HG03095 (cell line): ENCODE results near the gene REEP6.
"Not testable (repeated sequence)": the region's sequence is repeated elsewhere in the genome, so short reads cannot be mapped to it uniquely, and the experiment has no call there.

Experiments used
- ATAC-seq: cut with Tn5 transposase; IDR thresholded peaks from one replicate; pipeline ENCODE4 v1.9.1; 2021; ENCODE audit warnings: moderate library complexity; ENCODE audit not compliant: unreplicated experiment

The REEP6 gene

DNA sequence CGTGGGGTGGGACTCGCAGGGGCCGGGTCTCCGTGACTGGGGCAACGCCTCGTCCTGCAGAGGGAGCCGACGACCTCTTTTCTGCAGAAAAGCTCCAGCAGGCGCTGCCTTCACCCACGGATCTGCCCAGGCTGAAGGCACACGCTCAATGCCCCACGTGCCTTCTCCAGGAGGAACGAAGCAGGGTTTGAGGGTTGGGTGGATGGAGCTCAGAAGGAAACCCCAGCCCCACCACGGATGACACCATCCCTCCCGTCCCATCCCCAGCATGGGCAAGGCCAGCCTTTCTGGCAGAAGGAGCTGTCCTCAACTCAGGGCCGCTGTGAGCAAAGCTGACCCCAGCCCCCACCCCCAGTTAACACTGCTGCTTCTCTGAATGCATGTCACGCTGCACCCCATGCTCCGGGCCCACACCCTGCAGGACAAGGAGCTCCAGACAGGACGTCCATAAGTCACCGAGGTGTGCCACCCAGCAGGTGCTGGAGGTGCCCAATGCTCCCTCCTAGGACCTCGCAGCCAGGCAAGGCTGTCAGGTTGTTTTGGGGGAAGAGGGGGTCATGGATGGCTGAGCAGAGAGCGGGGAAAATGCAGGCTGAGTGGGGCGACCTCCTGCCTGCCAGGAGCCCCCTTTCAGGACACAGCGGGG is 19.3 kb upstream of the REEP6 start:
- no peak for ATAC-seq

DNA sequence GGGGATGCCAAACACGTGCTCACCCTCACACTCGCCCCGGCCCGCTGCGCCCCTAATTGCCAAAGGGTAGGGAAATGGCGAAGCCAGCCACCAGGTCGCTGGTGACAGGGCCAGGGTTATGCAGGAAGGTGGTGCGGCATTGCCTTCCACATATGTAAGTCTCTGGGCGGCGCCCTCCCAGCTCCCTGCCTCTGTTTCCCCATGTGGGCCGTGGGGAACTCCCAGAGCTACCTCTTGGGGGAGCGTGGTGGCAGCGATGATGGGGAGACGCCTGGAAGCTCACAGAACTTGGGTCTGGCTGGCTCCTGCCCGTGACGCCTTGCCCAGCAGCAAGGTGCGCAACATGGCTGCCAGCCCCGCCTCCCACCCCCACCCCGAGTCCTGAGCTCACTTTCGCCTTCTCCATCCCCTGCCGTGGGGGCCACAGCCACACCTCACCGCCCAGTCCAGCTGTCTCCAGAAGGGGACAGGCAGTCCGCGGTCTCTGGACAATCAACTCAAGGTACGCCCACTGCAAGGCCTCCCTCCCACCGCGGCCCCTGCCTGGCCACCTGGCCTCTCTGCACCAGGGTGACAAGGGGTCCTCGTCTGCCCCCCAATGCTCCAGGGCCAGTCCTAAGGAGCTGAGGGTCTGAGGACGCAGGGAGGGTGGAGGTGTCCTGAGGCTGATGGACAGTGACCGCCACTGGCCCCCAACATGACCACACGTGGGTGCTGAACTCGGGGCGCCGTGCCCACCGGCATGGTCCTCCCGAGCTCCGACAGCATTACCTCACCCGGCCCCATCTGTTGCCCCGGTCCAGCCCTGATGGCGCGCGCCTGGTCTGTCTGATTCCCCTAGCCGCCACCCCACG is 18.5 kb upstream of the REEP6 start:
- ATAC-seq = no peak

DNA sequence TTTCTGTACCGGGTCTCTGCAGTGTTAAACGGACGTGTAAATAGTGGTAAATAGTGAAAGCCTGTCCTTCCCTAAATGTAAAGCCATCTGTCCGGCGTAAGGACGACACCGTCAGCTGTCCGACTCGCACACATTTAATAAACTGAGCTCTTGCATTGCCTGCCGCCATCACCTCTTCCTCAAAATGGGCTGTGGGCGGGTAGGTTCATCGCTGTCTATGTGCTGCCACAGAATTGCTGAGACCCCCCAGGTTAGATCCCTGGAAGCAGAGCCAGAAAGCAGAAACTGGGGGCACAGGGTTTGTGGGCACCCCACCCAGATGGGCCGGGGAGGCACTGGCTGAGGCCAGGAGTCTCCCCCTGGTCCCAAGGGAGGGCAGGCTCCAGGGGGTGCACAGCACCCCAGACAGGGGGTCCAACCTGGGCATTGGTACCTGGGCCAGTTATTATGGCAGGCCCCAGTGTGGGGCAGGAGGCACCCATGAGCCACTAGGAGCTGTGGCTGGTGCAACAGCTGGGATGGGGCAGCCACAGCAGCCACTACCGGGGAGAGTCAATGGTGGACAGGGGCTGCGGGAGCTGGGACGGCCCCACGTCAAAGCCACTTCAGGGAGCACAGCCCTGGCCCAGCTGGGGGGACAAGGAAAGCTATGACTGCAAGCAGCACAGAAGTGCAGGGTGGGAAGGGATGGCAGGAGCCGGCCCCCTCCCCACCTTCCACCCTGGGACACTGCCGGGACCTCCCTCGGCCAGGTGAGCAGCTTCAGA is 17.7 kb upstream of the REEP6 start:
- ATAC-seq = no peak

DNA sequence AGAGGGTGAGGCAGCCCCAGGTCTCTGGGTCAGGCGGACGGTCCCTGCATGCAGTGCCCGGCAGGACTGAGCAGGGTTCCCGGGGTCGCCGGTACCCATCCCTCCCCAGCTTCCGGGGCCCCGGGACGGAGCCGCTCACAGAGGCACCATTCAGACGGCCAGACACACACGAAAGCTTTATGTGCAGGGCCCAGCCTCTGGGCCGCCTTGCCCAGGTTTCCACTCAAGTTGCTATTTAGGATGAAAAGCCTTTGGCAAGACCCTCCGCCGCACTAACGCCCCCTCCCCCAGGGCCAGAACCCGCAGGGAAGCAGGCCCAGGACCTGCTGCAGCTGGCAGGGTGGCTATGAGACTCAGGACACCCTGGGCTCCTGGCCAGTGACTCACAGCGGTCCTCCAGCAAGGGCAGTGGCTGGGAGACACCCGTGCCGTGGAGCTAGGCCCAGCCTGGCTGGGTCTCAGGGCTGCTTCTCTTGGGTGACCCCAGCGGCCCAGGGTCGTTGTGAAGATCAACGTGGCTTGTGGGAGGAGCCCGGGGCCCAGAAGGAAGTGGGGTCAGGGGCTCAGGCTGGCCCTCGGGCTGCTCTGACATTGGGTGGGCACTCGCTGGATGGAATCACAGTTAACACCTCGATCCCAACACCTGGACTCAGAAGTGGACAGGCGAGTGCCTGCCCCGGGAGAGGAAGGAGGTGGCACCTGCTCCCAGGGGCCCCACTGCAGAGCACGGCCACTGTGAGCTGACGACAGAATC is 16.8 kb upstream of the REEP6 start:
- no peak for ATAC-seq

DNA sequence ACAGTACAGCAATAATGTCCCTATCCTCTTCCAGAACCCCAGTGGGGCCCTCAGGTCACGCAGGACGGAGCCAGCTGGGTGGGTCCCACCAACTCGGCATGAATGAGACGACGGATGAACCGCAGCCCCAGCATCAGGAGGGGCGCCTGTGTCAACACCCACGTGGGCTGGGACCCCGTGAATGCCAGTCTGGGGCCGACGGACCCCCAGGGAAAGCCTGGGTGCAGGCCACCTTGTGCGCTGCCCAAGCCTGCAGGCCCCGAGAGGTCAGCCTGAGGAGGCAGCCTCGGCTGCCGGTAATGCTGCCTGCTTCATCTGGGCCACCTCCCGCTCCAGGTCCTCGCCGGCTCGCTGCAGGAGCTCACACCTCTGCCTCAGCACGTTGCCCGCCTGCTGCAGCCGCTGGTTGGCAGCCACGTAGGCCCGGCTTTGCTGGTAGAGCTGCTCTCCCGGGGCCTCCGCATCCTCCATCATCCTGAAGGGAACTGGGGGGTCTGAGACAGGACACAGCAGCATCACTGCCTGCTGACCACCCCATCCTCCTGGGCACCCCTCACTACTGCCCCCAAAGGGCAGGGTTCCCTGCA is 16.1 kb upstream of the REEP6 start:
- no peak for ATAC-seq

DNA sequence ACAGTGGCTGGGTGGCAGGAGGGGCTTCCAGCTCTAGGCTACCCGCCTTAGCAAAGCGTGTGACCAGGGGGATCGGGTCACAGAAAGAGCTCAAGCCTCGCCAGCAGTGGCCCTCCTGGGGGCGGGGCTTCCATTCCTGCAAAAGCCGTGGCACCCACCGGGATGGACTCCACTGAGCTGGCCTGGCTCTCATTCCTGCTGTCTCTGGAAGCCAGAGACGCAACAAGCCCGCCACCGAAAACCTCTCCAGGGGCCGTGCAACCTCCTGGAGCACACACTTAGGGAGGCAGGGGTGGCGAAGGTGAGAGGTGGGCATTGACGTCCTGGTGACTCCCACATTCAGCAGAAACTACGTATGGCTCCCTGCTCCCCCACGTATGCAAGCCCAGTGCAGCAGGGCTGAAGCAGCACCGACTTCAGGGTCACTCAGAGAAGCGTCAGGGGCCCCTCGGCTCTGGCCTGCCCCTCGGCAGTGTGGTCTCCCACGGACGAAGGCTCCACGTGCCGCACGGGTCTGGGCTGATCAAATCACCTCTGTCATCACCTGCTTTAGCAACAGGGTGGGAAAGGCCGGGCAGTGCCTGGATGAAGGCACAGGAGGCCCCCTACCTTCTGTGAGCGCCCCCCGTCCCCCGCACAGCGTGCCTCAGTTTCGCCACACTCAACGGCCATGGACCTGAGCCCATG is 15.1 kb upstream of the REEP6 start:
- no peak for ATAC-seq

DNA sequence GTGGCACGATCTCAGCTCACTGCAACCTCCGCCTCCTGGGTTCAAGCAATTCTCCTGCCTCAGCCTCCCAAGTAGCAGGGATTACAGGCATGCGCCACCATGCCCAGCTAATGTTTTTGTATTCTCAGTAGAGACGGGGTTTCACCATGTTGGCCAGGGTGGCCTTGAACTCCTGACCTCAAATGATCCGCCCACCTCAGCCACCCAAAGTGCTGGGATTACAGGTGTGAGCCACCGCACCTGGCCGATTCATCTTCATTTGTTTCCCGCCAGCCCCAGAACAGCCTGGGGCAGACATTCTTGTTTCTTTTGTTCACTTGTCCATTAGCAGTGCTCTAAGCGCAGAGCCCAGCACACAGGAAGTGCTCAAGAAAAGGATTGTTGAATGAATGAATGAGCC is 13.9 kb upstream of the REEP6 start:
- ATAC-seq = not testable (repeated sequence)

DNA sequence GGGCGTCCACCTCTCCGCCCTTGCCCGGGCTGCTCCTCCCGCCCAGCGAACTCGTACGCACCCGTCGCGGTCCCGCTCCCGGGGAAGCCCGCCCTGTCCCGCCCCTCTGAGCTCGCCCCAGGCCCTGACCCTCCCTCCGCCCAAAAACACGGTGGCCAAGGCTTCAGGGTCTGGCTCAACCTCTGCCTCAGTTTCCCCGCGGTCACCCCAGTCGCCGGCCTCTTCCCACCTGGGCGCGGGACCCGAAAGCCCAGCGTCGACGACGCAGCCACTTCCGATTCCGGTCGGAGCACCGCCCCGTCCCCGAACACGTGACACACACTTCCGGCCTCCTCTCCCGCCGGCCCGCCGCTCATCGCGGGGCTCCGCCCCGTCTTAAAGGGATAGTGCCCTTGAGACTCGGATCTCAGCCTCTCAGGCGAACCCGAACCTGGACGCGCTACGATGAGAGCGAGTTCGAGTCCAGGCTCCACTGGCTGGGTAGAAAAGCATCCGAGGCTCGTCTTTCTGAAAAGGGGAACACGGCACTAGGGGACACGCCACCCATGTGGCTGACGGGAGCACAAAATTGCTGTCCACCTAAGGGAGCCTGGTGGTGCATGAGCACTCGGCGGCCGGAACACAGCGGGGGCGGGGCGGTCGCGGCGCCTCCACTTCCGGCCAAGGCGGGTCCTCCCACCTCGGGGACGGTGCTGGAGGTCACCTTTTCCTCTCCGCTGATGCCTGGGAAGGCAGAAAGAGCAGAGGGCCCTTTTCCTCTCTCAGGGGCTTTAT is 11.9 kb upstream of the REEP6 start, which contains the start of gene C19orf25:
Gene C19orf25 (minus strand): TSS at position 282 of the 774 bp plus-strand sequence. CDS start 312 bp downstream, outside the sequence.
- peak; percentile 78 for ATAC-seq

DNA sequence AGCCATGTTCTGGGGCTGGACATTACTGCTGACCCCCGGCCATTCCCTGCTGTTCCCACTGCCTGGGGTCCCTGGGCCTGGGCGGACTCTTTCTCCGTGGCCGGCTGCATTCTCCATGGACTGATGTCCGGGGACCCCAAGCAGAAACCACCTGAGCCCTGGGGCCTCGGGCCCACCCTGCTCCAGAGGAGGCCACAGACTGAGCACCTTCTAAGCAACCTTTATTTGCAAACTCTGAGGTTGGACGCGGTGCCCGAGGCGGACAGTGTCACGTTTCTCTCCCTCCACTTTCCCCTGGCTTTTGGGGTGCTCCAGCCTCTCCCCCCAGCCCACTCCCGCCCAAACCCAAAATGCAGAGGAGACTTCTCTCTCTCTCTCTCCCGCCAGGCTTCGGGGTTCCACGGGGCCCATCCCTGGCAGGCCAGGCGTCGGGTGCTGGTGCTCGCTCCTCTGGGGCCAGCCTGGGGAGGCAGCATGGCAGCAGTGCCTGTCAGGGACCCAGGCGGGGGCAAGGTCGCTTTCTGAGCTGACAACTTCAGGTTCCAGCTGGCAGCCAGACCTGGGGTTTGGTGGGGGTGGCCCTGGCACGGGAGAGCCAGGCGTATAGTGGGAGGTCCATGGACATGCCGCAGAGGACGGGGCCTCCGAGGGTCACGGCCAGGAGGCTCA is 9.6 kb upstream of the REEP6 start:
- no peak for ATAC-seq

DNA sequence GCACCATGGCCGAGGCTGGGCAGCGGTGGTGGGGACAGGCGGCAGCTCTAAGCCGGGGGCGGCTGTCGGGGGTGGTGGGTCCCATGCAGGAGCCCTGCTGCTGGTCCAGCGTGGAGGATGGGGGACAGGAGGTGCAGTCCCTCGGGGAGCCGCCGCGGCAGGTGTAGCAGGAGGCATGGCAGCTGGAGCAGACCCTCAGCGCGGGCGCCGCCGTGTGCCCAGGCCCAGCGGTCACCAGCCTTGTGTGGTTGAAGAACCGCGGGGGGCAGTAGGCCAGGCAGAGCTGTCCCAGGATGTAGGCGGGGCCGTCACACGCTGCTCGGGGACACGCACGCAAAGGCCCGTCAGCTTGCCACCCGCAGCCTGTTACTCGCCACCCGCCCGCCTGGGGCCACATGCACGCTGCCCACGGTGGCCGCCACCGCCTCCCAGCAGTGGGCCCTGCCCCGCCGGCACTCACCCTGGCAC is 9.1 kb upstream of the REEP6 start:
- ATAC-seq = no peak

DNA sequence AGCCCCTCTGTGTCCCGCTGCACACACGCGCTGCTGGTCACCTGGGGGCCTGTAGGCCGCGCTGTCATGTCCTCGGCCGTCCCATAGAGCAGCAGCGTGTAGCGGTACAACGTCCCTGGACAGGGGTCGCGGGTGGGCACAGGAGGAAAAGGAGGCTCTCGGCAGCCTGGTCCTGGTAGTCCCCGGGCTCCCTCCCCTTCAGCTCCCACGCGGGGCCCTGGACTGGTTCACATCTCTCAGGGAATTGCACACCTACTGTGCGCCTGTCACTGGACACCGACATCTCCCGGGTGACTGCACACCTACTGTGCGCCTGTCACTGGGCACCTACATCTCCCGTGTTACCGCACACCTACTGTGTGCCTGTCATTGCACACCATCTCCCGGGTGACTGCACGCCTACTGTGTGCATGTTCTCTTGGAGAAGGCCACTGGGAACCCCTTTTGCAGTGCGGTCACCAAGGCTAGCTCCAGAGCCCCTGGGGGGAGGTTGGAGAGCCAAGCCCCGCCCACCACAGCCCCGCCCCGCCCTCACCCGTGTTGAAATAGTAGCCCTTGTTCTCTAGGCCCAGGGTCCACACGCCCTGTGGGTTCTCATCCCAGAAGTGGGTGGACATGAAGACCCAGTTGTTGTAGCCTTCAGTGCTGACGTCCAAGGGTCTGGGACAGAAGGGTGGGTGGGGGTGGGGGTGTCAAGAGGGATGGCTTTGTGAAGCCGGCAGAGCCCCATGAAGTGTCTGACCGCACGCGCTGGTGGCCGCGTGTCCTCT is 8.4 kb upstream of the REEP6 start:
- no peak for ATAC-seq

DNA sequence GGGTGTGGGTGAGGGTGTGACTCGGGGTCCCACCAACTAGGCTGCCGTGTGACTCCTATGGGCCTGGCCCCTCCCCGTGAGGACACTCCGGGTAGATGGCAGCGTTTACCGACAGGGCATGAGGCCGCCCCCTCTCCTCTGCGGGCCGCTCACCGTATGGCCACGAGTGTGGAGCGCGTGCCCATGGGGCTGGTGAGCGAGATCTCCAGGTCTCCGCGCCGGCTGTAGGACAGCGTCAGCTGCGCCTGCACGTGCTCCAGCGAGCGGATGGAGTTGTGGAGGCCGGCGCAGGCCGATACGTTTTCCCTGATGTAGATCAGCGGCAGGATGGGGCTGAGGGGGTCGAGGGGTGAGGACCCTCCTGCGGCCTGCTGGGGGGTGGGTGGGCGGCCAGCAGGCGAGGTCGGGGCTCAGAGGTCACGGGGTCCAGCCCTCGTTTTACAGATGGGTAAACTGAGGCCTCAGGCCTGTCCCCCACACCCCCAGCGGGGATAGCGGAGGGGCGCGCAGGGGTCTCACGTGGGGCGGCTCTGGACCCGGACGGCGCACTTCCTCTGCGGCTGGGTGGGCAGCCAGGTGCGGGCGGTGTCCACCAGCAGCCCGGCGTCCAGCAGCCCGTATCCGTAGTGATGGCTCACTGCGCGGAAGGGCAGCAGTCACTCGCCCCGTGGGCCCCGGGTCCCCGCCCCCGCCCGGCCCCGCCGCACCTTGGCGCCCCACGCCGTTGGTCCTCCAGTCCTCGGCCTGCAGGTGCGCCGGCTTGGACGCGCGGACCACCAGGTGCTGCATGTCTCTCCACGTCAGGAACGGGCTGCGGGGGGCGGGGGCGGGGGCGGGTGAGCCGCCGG is 7.6 kb upstream of the REEP6 start:
- ATAC-seq = no peak

DNA sequence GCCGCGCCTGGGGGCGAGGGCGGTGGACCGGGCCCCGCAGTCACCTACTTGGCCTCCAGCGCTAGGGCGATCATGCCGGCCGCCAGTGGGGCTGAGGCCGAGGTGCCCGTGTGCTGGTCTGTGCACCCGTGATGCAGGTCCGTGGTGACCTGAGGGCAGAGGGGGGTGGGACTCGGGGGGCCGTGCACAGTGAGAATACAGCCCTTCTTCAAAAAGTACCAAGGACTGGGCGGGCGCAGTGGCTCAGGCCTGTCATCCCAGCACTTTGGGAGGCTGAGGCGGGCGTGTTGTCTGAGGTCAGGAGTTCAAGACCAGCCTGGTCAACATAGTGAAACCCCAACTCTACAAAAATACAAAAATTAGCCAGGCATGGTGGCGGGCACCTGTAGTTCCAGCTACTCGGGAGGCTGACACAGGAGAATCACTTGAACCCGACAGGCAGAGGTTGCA is 7.0 kb upstream of the REEP6 start:
- no peak for ATAC-seq

DNA sequence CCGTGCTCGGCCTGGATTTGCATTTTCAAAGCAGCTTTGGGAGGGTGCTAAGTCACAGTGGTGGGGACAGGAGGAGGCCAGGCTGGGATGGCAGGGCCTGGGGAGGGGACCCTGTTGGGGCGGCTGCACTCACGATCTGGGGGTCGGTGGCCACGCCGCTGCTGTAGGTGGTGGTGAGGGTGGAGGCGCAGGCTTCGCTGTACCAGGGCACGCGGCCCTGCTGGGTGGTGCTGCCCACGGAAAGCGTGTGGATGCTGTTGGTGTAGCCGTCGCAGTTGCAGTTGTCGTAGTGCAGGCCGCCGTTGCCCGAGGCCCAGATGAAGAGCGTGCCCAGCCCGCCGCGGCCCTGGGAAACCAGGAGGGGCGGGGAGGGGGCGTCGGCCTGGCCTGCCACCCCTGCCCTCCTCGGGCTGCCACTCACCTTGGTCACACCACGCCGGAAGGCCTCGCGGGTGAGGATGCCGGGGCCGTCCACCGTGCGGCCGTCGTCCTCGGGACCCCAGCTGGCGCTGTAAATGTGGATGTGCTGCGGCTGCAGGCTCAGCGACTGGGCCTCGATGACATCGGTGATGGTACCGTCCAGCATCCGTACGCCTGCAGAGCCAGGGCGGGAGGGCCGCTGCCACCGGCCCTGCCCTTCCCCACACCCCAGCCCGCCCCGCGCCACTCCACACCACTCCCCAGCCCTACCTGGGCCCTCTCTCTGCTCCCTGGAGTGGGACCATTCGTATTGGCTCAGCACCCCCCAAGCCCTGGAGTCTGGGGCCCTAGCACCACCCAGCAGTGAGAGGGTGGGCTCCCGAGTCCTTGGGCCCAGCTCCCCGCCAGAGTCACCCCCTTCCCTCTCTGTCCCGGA is 4.0 kb upstream of the REEP6 start:
- no peak for ATAC-seq

DNA sequence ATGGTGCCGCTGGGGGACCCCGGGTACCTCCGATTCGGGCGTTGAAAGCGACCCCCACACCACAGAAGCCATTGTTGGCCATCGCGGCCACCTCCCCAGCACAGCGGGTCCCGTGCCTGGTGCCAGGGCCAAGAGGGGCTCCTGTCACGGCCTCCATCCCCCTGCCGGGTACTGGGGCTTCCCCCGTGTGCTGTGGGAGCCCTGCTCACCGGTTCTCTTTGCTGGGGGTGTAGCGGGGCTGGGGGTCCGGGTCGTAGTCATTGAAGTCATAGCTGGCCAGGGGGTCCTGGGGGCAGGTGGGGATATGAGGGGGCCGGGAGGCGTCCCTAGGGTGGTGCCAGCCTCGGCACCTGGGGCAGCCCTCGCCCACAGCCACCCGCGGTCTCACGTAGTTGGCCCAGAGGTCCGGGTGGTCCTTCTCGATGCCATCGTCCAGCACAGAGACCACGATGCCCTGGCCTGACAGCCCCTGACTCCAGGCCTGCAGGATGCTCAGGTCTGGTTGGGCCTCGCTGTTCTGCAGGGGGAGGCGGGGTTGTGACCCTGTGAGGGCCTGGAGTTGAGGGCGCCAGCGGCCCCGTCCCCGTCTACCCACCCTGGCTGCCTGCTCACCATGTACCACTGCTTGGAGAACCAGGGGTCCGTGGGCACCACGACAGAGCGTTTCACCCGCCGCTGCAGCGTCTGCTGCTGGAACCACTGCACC is 3.3 kb upstream of the REEP6 start:
- ATAC-seq = no peak
